GM18868 (cell line): Measurements from ENCODE around the gene SLC38A4.
"Not testable (repeated sequence)": the region's sequence is repeated elsewhere in the genome, so short reads cannot be mapped to it uniquely, and the experiment has no call there.

Experiments used
- ATAC-seq: cut with Tn5 transposase; IDR thresholded peaks from one replicate; pipeline ENCODE4 v1.9.1; 2021; ENCODE audit warnings: mild to moderate bottlenecking, moderate library complexity; ENCODE audit not compliant: unreplicated experiment

SLC38A4 gene, protein sequence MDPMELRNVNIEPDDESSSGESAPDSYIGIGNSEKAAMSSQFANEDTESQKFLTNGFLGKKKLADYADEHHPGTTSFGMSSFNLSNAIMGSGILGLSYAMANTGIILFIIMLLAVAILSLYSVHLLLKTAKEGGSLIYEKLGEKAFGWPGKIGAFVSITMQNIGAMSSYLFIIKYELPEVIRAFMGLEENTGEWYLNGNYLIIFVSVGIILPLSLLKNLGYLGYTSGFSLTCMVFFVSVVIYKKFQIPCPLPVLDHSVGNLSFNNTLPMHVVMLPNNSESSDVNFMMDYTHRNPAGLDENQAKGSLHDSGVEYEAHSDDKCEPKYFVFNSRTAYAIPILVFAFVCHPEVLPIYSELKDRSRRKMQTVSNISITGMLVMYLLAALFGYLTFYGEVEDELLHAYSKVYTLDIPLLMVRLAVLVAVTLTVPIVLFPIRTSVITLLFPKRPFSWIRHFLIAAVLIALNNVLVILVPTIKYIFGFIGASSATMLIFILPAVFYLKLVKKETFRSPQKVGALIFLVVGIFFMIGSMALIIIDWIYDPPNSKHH

DNA sequence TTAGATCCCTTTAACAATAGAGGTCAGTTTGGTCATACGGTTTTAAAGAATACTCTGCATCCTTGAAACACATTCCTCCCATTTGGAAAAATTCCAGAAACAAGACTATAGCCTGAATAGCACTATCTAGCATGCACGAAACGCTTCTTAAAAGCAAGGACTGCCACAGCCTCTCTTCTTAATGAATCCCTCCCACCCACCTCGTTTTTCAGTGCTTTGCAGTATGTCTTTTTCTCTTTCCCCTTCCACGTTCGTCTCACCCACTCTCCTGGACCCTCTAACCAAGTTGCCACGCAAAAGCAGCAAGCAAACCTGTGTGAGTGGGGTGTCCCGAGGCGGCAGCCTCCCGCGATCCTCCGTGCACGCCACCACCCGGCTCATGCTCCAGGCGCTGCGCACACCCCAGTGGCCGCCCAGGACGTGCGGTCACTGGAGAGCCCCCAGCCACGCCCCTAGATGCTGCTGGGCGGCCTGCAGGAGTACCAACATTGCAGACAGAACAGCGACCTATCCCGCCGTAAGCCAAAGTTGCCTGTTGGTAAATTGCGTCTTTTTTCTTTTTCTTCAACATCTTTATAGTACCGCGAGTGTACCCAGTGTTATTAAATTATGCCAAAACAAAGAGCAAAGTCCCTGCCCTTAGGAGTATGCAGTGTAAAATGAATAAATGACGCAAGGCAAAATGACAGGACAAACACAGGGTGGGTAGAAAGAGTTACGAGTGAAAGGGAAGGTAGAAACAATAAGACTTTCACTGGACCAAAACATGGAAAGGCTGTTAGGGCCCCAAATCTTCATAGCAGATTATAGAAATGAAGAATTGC, at the start of gene SLC38A4:
SLC38A4 (minus strand) TSS at position 407 of the 824 bp plus-strand sequence. CDS start 32,926 bp downstream, outside the sequence.
- no peak for ATAC-seq

GRCh38 chr12:46875095-46875494, 49.3 kb upstream of the SLC38A4 start:
- no peak for ATAC-seq

- no peak for ATAC-seq
Measured at GRCh38 chr12:46874642-46875041, 48.8 kb upstream of the SLC38A4 start.

DNA sequence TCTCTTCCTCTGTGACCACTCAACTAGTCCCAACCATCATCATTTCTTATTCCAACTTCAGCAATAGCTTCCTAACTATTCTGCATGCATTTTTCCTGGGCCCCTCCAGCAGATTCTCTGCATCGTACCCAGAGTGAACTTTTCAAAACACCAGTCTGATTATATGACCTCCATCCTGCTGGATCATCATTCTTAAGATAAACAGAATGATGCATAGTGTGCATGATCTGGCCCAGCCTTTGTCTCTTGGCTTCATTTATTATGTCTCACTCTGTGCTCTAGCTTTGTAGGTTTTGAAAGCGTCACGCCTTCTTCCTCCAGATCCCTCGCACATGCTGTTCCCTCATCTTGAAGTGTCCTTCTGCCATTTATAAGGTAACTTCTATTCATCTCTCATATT, 46.3 kb upstream of the SLC38A4 start:
- no peak for ATAC-seq

DNA sequence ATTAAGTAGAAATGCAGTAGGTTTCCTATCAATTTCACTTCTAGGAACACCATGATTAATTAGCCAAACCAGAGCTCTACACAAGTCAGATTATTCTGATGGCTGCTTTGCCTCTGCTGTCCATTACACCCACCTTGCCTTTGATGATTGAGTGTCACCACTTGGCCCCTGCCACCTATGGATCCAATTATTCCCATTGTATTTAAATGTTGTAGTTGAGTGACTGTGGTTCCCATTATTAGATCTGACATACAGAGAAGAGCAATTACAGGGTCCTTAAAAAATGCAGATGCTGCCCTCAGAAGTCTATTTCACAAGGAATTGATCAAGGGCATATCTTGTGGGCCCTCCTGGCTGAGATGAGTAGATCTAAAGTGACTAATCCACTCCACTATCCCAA, 39.5 kb upstream of the SLC38A4 start:
- no peak for ATAC-seq

- ATAC-seq: no peak
Measured at GRCh38 chr12:46858368-46858767, 32.6 kb upstream of the SLC38A4 start.

DNA sequence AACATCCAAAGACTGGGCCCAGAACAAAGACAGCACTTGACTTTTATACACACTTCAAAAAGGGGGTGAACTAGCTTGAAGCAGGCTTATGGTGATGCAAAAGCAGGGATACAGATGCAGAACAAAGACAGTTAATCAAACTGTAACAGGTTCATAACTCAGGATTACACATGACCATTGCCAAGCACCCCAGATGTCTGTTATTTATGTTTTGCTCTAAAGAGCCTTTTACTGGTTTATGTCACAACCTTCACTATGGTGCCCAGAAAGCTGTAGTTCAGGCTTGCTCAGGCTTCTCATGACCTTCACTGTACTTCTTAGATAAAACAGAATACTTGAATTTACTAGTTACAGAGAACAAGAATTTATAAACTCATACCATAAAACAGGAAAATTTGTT, 31.7 kb upstream of the SLC38A4 start:
- no peak for ATAC-seq

- ATAC-seq: no peak
Measured at GRCh38 chr12:46855760-46856159, 30.0 kb upstream of the SLC38A4 start.

DNA sequence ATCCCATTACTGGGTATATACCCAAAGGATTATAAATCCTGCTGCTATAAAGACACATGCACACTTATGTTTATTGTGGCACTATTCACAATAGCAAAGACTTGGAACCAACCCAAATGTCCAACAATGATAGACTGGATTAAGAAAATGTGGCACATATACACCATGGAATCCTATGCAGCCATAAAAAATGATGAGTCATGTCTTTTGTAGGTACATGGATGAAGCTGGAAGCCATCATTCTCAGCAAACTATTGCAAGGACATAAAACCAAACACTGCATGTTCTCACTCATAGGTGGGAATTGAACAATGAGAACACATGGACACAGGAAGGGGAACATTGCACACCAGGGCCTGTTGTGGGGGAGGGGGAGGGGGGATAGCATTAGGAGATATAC, 28.4 kb upstream of the SLC38A4 start:
- ATAC-seq: not testable (repeated sequence)

- ATAC-seq: not testable (repeated sequence)
Measured at GRCh38 chr12:46848792-46849191, 23.0 kb upstream of the SLC38A4 start.

GRCh38 chr12:46847001-46847400, 21.2 kb upstream of the SLC38A4 start:
- ATAC-seq: no peak

DNA sequence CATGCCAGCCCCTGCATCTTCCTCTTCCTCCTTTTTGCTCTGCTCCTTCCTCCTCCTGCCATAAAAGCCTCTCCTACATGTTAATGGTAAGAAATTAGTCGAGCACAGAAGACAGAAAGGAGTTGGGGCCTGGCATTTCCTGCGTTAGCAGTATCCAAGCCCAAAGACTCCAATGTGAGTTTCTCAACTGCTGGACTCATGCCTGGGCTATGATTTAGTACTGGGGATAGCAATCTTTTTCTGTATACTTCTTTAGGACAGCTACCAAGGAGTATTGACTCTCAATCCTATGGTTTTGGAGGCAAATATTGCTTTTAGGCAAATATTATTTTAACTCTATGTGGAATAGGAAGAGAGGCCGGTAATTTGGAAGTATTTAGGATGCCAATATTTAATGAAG, 18.0 kb upstream of the SLC38A4 start:
- no peak for ATAC-seq

- no peak for ATAC-seq
Measured at GRCh38 chr12:46841891-46842290, 16.1 kb upstream of the SLC38A4 start.

GRCh38 chr12:46839964-46840363, 14.2 kb upstream of the SLC38A4 start:
- no peak for ATAC-seq

DNA sequence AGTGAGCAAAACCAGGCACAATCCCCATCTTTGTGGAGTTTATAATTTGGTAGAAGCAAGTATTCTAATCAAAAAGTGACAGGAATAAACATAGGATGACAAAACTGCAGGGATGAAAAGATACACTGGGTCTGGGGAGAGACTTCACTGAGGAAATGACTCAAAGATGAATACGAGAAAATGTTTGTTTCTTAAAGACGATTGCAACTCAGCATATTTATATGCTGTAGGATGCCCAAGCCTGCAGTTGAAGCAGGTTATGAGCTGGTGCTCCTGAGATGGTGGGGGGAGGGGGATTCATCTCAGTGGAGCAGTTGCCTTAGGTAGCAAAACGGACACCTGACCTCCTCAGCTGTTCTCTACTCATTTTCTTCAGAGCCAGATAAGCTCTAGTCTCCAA, 13.4 kb upstream of the SLC38A4 start:
- ATAC-seq: no peak

DNA sequence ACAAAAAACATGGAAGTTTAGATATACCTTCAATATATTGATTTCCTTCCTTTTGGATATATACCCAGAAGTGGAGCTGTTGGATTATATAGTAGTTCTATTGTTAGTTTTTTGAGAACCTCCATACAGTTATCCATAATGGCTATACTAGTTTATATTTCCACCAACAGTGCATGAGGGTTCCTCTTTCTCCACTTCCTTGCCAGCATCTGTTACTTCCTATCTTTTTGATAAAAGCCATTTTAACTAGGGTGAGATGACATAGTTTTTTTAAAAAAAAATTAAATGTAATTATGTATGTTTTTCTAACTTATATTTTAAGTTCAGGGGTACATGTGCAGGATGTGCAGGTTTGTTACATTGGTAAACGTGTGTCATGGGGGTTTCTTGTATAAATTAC, 10.0 kb upstream of the SLC38A4 start:
- ATAC-seq: no peak

GRCh38 chr12:46832130-46832704, 6.4 kb upstream of the SLC38A4 start:
- ATAC-seq: no peak

DNA sequence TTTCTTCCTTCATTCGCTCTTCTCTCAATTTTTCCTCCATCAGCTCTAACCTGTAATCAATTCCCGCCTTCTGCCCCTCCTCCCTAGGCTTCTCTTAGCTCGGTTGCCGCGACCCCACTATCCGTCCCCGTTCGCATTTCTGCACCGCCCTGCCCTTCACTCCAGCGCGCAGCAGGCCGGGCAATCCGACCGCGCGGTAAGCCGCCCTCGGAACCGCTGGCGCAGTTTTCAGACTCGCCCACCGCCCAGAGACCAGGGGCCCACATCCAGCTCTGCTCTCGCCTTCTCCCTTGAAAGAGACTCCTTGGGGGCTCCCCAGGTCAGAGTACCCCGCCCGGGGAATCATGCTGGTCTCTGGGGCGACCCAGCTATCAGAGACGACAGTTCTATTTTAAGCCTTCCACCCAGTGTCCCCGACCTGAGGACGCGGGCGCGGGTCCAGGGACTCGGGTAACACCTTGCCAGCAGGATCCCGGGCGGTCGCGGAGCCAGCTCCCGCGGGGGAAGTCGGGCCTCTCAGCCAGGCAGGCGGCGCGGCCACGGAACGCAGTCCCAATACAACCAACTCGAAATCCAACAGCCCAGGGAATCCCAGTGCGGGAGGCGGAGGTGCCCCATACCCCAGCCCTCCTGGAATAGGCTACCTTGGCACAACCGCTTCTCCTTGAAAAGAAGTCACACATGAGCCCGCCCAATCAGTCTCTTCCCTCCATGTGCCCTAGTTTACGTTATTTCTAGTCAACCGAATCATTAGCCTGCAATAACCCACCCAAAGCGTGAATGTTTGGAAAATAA, 5.7 kb upstream of the SLC38A4 start:
- ATAC-seq: no peak

GRCh38 chr12:46830731-46831334, 5.0 kb upstream of the SLC38A4 start:
- no peak for ATAC-seq

DNA sequence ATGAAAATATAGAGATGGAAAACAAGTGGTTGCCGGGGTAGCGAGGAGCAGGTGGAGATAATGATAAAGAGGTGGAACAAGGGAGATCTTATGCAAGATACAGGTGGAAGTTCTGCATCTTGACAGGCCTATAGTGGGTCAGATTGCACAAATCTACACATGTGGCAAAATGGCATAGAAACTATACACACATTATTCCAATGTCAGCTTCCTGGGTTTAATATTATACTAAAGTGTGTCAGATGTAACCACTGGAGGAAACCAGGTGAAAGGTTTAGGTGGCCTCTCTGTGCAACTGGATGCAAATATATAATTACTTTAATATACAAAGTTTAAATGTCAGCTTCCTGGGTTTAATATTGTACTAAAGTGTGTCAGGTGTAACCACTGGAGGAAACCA, 1.1 kb downstream of the SLC38A4 start:
- ATAC-seq: no peak
